HCT116 (cell line): Measurements from ENCODE around the gene GNG2.

Experiments used
- CTCF ChIP-seq, 3 experiments: fragments of 200-600 bp in 1 of 3; sonication (generic) in 1 of 3; IDR thresholded peaks in 2 of 3; conservative IDR thresholded peaks in 1 of 3; 2 replicates each; pipeline ENCODE4 v1.5.1; 2012 to 2017; ENCODE audit warnings: low read depth in 2 of 3, low read length in 2 of 3, antibody characterized with exemption in 1 of 3, borderline replicate concordance in 1 of 3, control low read depth in 1 of 3, mild to moderate bottlenecking in 1 of 3, mixed read lengths in 1 of 3, mixed run types in 1 of 3, moderate library complexity in 1 of 3; ENCODE audit not compliant: insufficient read depth in 1 of 3
- MAX ChIP-seq: IDR thresholded peaks from 2 replicates; pipeline ENCODE4 v1.6.1; 2012
- POLR2A ChIP-seq: IDR thresholded peaks from 2 replicates; pipeline ENCODE4 v1.7.0; 2011; ENCODE audit warnings: borderline replicate concordance; ENCODE audit not compliant: insufficient read depth, insufficient read length; ENCODE audit errors: extremely low read depth
- POLR2AphosphoS5 ChIP-seq: IDR thresholded peaks from 2 replicates; pipeline ENCODE4 v1.6.1; 2011; ENCODE audit warnings: mild to moderate bottlenecking, low read depth, low read length, moderate library complexity
- RAD21 ChIP-seq: IDR thresholded peaks from 2 replicates; pipeline ENCODE4 v1.6.1; 2012; ENCODE audit warnings: low read depth, mild to moderate bottlenecking
- REST ChIP-seq: IDR thresholded peaks from 2 replicates; pipeline ENCODE4 v1.6.1; 2012; ENCODE audit warnings: low read depth
- SIN3A ChIP-seq: IDR thresholded peaks from 2 replicates; pipeline ENCODE4 v1.6.1; 2012; ENCODE audit warnings: low read depth
- SRF ChIP-seq: IDR thresholded peaks from 2 replicates; pipeline ENCODE4 v1.6.1; 2012; ENCODE audit warnings: low read depth
- YY1 ChIP-seq: IDR thresholded peaks from 2 replicates; pipeline ENCODE4 v1.6.1; 2011; ENCODE audit warnings: low read length, low read depth, moderate library complexity, mild to moderate bottlenecking; ENCODE audit not compliant: insufficient replicate concordance; ENCODE audit errors: extremely low read depth

GRCh38 chr14:52018970-52019369 is 158.6 kb downstream of the GNG2 start:
- TF ChIP-seq CTCF (IDR thresholded peaks at IDR 0.05 in 2 of 3, conservative IDR thresholded peaks at IDR 0.05 in 1 of 3; ENCODE audit: borderline replicate concordance in 1 of 3, insufficient read depth in 1 of 3, low read depth in 2 of 3, low read length in 2 of 3), result no peak
- no peak for TF ChIP-seq SIN3A
- TF ChIP-seq POLR2AphosphoS5, result no peak
- TF ChIP-seq REST, result no peak
- no peak for TF ChIP-seq POLR2A
- no peak for TF ChIP-seq MAX
- no peak for TF ChIP-seq YY1
- TF ChIP-seq RAD21, result no peak
- TF ChIP-seq SRF, result no peak
